Sciatic nerve (tissue), 2 donors: ENCODE measurements around the gene CYP2R1. TPM values are rescaled to one million over a fixed set of nuclear protein-coding genes. Genes with fewer than 3 reads are reported as not detected.
"Not testable (repeated sequence)": the region's sequence is repeated elsewhere in the genome, so short reads cannot be mapped to it uniquely, and the experiment has no call there.

Experiments
- ATAC-seq: fragments of 200-7000 bp; cut with Tn5 transposase; one replicate; pipeline ENCODE4 v1.9.1; 2020; ENCODE audit warnings: mild to moderate bottlenecking, moderate library complexity
- DNase-seq: peaks from one replicate; pipeline ENCODE4 v3.0.0-alpha.2; 2020; ENCODE audit warnings: low spot score
- intact Hi-C: fragments of 100-400 bp; cut with DNase I; formaldehyde crosslinking; loops from one replicate; pipeline ENCODE4 v1.14.2; 2022
- total RNA-seq: library from RNA; stranded (reverse); fragmentation: NEBNext Ultra II Directional; extraction: Animal tissue kit (Norgen Biotek cat#: 25700); gene quantifications from one replicate; pipeline ENCODE4 v1.2.1, GENCODE V29; 2021
- donor health status: DM: no; HTN: no; CAD: no.
- donor health status: DM: no; HTN: no; CAD: no.

CYP2R1 gene
- total RNA-seq, 1 donor from 2014 or later = 14.3 TPM

GRCh38 chr11:14894657-14895598 lies 2.9 kb upstream of the CYP2R1 start:
- intact Hi-C loops = no loop called here
- DNase-seq (peak; percentile 67), ATAC-seq (peak; percentile 25)

GRCh38 chr11:14892577-14892976 lies 546 bp upstream of the CYP2R1 start:
- intact Hi-C loops = no loop called here
- DNase-seq = no peak
- no peak for ATAC-seq

- intact Hi-C loops = no loop called here
These were observed 642 bp downstream of the CYP2R1 start for GRCh38 chr11:14891143-14892035.

GRCh38 chr11:14886513-14886912 lies 5.5 kb downstream of the CYP2R1 start:
- ATAC-seq (no peak), DNase-seq (no peak)
- intact Hi-C loops = no loop called here

More at GRCh38 chr11:14891143-14892035, 642 bp downstream of the CYP2R1 start:
- ATAC-seq (peak; percentile 93), DNase-seq (peak; percentile 91)

GRCh38 chr11:14884667-14885273 lies 7.3 kb downstream of the CYP2R1 start:
- no peak for DNase-seq
- intact Hi-C loops = no loop called here
- no peak for ATAC-seq

GRCh38 chr11:14883683-14884082 lies 8.3 kb downstream of the CYP2R1 start:
- intact Hi-C loops, ATAC-seq, DNase-seq: not testable (repeated sequence)

- ATAC-seq (no peak), DNase-seq (no peak)
- intact Hi-C loops = no loop called here
These were observed 9.8 kb downstream of the CYP2R1 start for GRCh38 chr11:14882196-14882595.

GRCh38 chr11:14881576-14882193 lies 10.3 kb downstream of the CYP2R1 start:
- intact Hi-C loops = no loop called here
- no peak for ATAC-seq
- DNase-seq = no peak

- ATAC-seq (no peak), DNase-seq (no peak)
- intact Hi-C loops = no loop called here
These were observed 16.9 kb downstream of the CYP2R1 start for GRCh38 chr11:14875163-14875562.

GRCh38 chr11:14873632-14874031 lies 18.4 kb downstream of the CYP2R1 start:
- intact Hi-C loops = no loop called here
- no peak for ATAC-seq
- no peak for DNase-seq

GRCh38 chr11:14872032-14872431 lies 20.0 kb downstream of the CYP2R1 start:
- ATAC-seq (no peak), DNase-seq (no peak)
- intact Hi-C loops = no loop called here

- intact Hi-C loops, ATAC-seq, DNase-seq: not testable (repeated sequence)
These were observed 28.3 kb downstream of the CYP2R1 start for GRCh38 chr11:14863775-14864174.

GRCh38 chr11:14861680-14862079 lies 30.4 kb downstream of the CYP2R1 start:
- DNase-seq (no peak), ATAC-seq (no peak)
- intact Hi-C loops = no loop called here

- intact Hi-C loops = no loop called here
- DNase-seq (no peak), ATAC-seq (no peak)
These were observed 31.5 kb downstream of the CYP2R1 start for GRCh38 chr11:14860511-14860910.

GRCh38 chr11:14858404-14858803 lies 33.6 kb downstream of the CYP2R1 start:
- DNase-seq = no peak
- intact Hi-C loops = no loop called here
- ATAC-seq = no peak

GRCh38 chr11:14857621-14858020 lies 34.4 kb downstream of the CYP2R1 start:
- no peak for ATAC-seq

GRCh38 chr11:14855890-14856289 lies 36.1 kb downstream of the CYP2R1 start:
- no peak for DNase-seq
- intact Hi-C loops = no loop called here
- ATAC-seq = no peak

More at GRCh38 chr11:14857621-14858020, 34.4 kb downstream of the CYP2R1 start:
- DNase-seq = no peak
- intact Hi-C loops = no loop called here

GRCh38 chr11:14854057-14854456 lies 38.0 kb downstream of the CYP2R1 start:
- ATAC-seq (no peak), DNase-seq (no peak)
- intact Hi-C loops = no loop called here
